Esophagus muscularis mucosa (tissue), 4 donors: Measurements from ENCODE around the gene DAB2IP.
A peak's percentile ranks its signal among the peaks of the same experiment; 100 is the strongest.

Source experiments
- EP300 ChIP-seq: sonication (generic); formaldehyde crosslinking; IDR thresholded peaks from one replicate; pipeline ENCODE4 v1.6.1; 2017; ENCODE audit warnings: antibody characterized with exemption
- POLR2A ChIP-seq: fragments of 450-650 bp; IDR thresholded peaks from one replicate; pipeline ENCODE4 v1.6.1; 2017; ENCODE audit warnings: antibody characterized with exemption, moderate library complexity, mild to moderate bottlenecking, low read depth
- TF ChIP-seq, protein P1 (sequence below), 3 experiments: fragments of 200-600 bp in 2 of 3; fragments of 450-650 bp in 1 of 3; sonication (generic) in 2 of 3; IDR thresholded peaks; one replicate each; pipeline ENCODE4 v1.5.1; 2017 to 2019; ENCODE audit warnings: antibody characterized with exemption in 3 of 3, mild to moderate bottlenecking in 2 of 3, moderate library complexity in 1 of 3

GRCh38 chr9:121721058-121721350 is 69.6 kb downstream of the DAB2IP start:
- TF ChIP-seq, protein P1, sequence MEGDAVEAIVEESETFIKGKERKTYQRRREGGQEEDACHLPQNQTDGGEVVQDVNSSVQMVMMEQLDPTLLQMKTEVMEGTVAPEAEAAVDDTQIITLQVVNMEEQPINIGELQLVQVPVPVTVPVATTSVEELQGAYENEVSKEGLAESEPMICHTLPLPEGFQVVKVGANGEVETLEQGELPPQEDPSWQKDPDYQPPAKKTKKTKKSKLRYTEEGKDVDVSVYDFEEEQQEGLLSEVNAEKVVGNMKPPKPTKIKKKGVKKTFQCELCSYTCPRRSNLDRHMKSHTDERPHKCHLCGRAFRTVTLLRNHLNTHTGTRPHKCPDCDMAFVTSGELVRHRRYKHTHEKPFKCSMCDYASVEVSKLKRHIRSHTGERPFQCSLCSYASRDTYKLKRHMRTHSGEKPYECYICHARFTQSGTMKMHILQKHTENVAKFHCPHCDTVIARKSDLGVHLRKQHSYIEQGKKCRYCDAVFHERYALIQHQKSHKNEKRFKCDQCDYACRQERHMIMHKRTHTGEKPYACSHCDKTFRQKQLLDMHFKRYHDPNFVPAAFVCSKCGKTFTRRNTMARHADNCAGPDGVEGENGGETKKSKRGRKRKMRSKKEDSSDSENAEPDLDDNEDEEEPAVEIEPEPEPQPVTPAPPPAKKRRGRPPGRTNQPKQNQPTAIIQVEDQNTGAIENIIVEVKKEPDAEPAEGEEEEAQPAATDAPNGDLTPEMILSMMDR (IDR thresholded peaks at IDR 0.05) = peak in 1 of 3 experiments; percentile 18
- TF ChIP-seq POLR2A = no peak
- no peak for TF ChIP-seq EP300
